22Rv1 (cell line): Measurements from ENCODE around the gene CYLD.

Experiments used
- ZFX ChIP-seq: fragments of 450-650 bp; IDR thresholded peaks from 2 replicates; pipeline ENCODE4 v1.6.1; 2017; ENCODE audit warnings: antibody characterized with exemption, borderline replicate concordance
- TF ChIP-seq, protein P1 (sequence below): fragments of 450-650 bp; IDR thresholded peaks from 2 replicates; pipeline ENCODE4 v1.5.1; 2017; ENCODE audit warnings: mild to moderate bottlenecking

DNA sequence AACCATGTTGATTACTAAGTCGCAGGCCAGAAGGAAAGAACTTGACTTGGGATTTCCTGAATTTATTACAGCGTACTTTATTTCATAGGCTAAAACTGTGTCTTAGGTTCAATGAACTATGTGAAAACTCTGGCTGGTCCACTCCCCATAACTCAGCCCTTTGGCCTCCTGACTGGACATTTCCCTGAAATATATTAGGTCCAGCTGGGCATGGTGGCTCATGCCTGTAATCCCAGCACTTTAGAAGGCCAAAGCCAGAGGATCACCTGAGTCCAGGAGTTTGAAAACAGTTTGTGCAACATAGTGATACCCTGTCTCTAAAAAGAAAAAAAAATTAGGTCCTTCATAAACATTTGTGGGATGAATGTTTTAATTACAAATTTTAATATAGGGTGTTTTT is 97.0 kb downstream of the CYLD start:
- TF ChIP-seq, protein P1, sequence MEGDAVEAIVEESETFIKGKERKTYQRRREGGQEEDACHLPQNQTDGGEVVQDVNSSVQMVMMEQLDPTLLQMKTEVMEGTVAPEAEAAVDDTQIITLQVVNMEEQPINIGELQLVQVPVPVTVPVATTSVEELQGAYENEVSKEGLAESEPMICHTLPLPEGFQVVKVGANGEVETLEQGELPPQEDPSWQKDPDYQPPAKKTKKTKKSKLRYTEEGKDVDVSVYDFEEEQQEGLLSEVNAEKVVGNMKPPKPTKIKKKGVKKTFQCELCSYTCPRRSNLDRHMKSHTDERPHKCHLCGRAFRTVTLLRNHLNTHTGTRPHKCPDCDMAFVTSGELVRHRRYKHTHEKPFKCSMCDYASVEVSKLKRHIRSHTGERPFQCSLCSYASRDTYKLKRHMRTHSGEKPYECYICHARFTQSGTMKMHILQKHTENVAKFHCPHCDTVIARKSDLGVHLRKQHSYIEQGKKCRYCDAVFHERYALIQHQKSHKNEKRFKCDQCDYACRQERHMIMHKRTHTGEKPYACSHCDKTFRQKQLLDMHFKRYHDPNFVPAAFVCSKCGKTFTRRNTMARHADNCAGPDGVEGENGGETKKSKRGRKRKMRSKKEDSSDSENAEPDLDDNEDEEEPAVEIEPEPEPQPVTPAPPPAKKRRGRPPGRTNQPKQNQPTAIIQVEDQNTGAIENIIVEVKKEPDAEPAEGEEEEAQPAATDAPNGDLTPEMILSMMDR: no peak
- TF ChIP-seq ZFX: no peak
